Nasal cavity respiratory epithelium epithelial cell of viscerocranial mucosa (primary cell): ENCODE measurements around the gene INHBA. TPM values are rescaled to one million over a fixed set of nuclear protein-coding genes. Genes with fewer than 3 reads are reported as not detected.

Source experiments
- total RNA-seq: library from RNA; depleted of rRNA; stranded (reverse); fragments of >200 nt; gene quantifications from 2 replicates; pipeline ENCODE4 v1.2.3, GENCODE V29; 2014

Gene INHBA
- total RNA-seq: 8.5 and 11.2 TPM in 2 replicates

GRCh38 chr7:41702635-41703371 is at the start of gene INHBA:
Gene INHBA, minus strand, starts transcription at chr7:41703090. Its CDS starts 2,716 bp downstream, at chr7:41700374.

